ENCODE results near the gene KCNJ1. TPM values are rescaled to one million over a fixed set of nuclear protein-coding genes. Genes with fewer than 3 reads are reported as not detected.

Gene KCNJ1
- total and polyA plus RNA-seq, 8 donors, result 0.09 to 0.83 (median 0.38) TPM; not detected in 2

GRCh38 chr11:128901653-128902514, 34.8 kb upstream of the KCNJ1 start:
- intact Hi-C loops (cut with DNase I), result no loop called here
- ATAC-seq (no peak), DNase-seq (no peak)
- Histone ChIP-seq H3K27me3 (peaks cover 0 to 27% of the 10 kb centered on the region in 2 donors), H3K36me3 (no peaks in the 10 kb centered on the region), H3K9me3 (no peaks in the 10 kb centered on the region), H3K4me1 (peaks cover 6 to 44% of the 10 kb centered on the region in 2 donors), H3K4me3 (no peak overlapping the region), H3K27ac (no peak overlapping the region)
- no peak for TF ChIP-seq CTCF (IDR thresholded peaks at IDR 0.05)

GRCh38 chr11:128900468-128900867, 33.4 kb upstream of the KCNJ1 start:
- Histone ChIP-seq H3K27ac (no peak overlapping the region), H3K36me3 (no peaks in the 10 kb centered on the region), H3K9me3 (no peaks in the 10 kb centered on the region), H3K27me3 (peaks cover 0 to 24% of the 10 kb centered on the region in 2 donors), H3K4me1 (peaks cover 6 to 30% of the 10 kb centered on the region in 2 donors), H3K4me3 (no peak overlapping the region)
- no peak for TF ChIP-seq CTCF (IDR thresholded peaks at IDR 0.05)
- intact Hi-C loops (cut with DNase I), result no loop called here
- no peak for DNase-seq
- ATAC-seq, result no peak

GRCh38 chr11:128898580-128899344, 31.7 kb upstream of the KCNJ1 start:
- no peak overlapping the region for H3K27ac ChIP-seq
- no peaks in the 10 kb centered on the region for H3K36me3 ChIP-seq
- ATAC-seq, result no peak
- H3K27me3 ChIP-seq, result peaks cover 0 to 7% of the 10 kb centered on the region in 2 donors
- no peak for TF ChIP-seq CTCF (IDR thresholded peaks at IDR 0.05)
- no peak overlapping the region for H3K4me3 ChIP-seq
- H3K9me3 ChIP-seq, result no peaks in the 10 kb centered on the region
- peaks cover 0 to 13% of the 10 kb centered on the region in 2 donors for H3K4me1 ChIP-seq
- DNase-seq, result no peak
- intact Hi-C loops (cut with DNase I), result no loop called here

- no peak for TF ChIP-seq CTCF (IDR thresholded peaks at IDR 0.05)
- H3K9me3 ChIP-seq, result no peaks in the 10 kb centered on the region
- H3K4me1 ChIP-seq, result peaks cover 0 to 7% of the 10 kb centered on the region in 2 donors
- no peak overlapping the region for H3K27ac ChIP-seq
- H3K36me3 ChIP-seq, result no peaks in the 10 kb centered on the region
- no peaks in the 10 kb centered on the region for H3K27me3 ChIP-seq
- ATAC-seq, result no peak
- DNase-seq, result no peak
- intact Hi-C loops (cut with DNase I), result no loop called here
- H3K4me3 ChIP-seq, result no peak overlapping the region
Observed at GRCh38 chr11:128897826-128898225, 30.7 kb upstream of the KCNJ1 start.

- no peak for TF ChIP-seq CTCF (IDR thresholded peaks at IDR 0.05)
- ATAC-seq (peak; percentile 12), DNase-seq (no peak)
- H3K27me3 ChIP-seq, result peaks cover 0 to 11% of the 10 kb centered on the region in 2 donors
- intact Hi-C loops (cut with DNase I), result no loop called here
- H3K4me3 ChIP-seq, result no peak overlapping the region
- H3K9me3 ChIP-seq, result no peaks in the 10 kb centered on the region
- H3K27ac ChIP-seq, result no peak overlapping the region
- H3K36me3 ChIP-seq, result no peaks in the 10 kb centered on the region
- peaks cover 0 to 14% of the 10 kb centered on the region in 2 donors for H3K4me1 ChIP-seq
Observed at GRCh38 chr11:128896356-128896755, 29.3 kb upstream of the KCNJ1 start.

All from left lung (tissue), 10 donors.